Stimulated activated CD8-positive, alpha-beta memory T cell treated with anti-CD3 and anti-CD28 coated beads, Interleukin-12 subunit alpha, Interleukin-12 subunit beta, amount 100 ng/mL, for 1 hour (primary cell): ENCODE measurements around the gene SCN9A.
"Not testable (repeated sequence)": the region's sequence is repeated elsewhere in the genome, so short reads cannot be mapped to it uniquely, and the experiment has no call there.

ENCODE experiments used
- DNase-seq: peaks from one replicate; pipeline ENCODE4 v3.0.0-alpha.2; 2020; ENCODE audit warnings: low read depth

Gene SCN9A

GRCh38 chr2:166240387-166241313, 135.1 kb downstream of the SCN9A start:
- DNase-seq = no peak

GRCh38 chr2:166239548-166239947, 136.2 kb downstream of the SCN9A start:
- no peak for DNase-seq

GRCh38 chr2:166238176-166238575, 137.6 kb downstream of the SCN9A start:
- DNase-seq = no peak

- DNase-seq = no peak
These were observed 141.5 kb downstream of the SCN9A start for GRCh38 chr2:166234112-166234846.

GRCh38 chr2:166233244-166233643, 142.5 kb downstream of the SCN9A start:
- DNase-seq = no peak

- DNase-seq = no peak
These were observed 145.0 kb downstream of the SCN9A start for GRCh38 chr2:166230724-166231070.

GRCh38 chr2:166230024-166230723, 145.6 kb downstream of the SCN9A start:
- DNase-seq = no peak

- no peak for DNase-seq
These were observed 146.1 kb downstream of the SCN9A start for GRCh38 chr2:166229678-166230023.

GRCh38 chr2:166224197-166224596, 151.5 kb downstream of the SCN9A start:
- DNase-seq = no peak

GRCh38 chr2:166223298-166223697, 152.4 kb downstream of the SCN9A start:
- no peak for DNase-seq

- DNase-seq = no peak
These were observed 164.7 kb downstream of the SCN9A start for GRCh38 chr2:166211079-166211478.

GRCh38 chr2:166209944-166210343, 165.8 kb downstream of the SCN9A start:
- DNase-seq = not testable (repeated sequence)

- DNase-seq = not testable (repeated sequence)
These were observed 166.4 kb downstream of the SCN9A start for GRCh38 chr2:166209367-166209766.

- DNase-seq = not testable (repeated sequence)
These were observed 169.6 kb downstream of the SCN9A start for GRCh38 chr2:166206153-166206552.

GRCh38 chr2:166202778-166203177, 173.0 kb downstream of the SCN9A start:
- DNase-seq = no peak

- no peak for DNase-seq
These were observed 178.3 kb downstream of the SCN9A start for GRCh38 chr2:166197446-166197845.

GRCh38 chr2:166193407-166193806, 182.3 kb downstream of the SCN9A start:
- no peak for DNase-seq

- no peak for DNase-seq
These were observed 187.7 kb downstream of the SCN9A start for GRCh38 chr2:166188084-166188483.

GRCh38 chr2:166184789-166185188, 191.0 kb downstream of the SCN9A start:
- DNase-seq = no peak

- no peak for DNase-seq
These were observed 194.0 kb downstream of the SCN9A start for GRCh38 chr2:166181813-166182154.

- DNase-seq = no peak
These were observed 194.6 kb downstream of the SCN9A start for GRCh38 chr2:166180951-166181812.

GRCh38 chr2:166179201-166179600, 196.5 kb downstream of the SCN9A start:
- DNase-seq = no peak
